ENCODE data around the gene TMEM178A.
"Not testable (repeated sequence)": the region's sequence is repeated elsewhere in the genome, so short reads cannot be mapped to it uniquely, and the experiment has no call there.

TMEM178A gene

DNA sequence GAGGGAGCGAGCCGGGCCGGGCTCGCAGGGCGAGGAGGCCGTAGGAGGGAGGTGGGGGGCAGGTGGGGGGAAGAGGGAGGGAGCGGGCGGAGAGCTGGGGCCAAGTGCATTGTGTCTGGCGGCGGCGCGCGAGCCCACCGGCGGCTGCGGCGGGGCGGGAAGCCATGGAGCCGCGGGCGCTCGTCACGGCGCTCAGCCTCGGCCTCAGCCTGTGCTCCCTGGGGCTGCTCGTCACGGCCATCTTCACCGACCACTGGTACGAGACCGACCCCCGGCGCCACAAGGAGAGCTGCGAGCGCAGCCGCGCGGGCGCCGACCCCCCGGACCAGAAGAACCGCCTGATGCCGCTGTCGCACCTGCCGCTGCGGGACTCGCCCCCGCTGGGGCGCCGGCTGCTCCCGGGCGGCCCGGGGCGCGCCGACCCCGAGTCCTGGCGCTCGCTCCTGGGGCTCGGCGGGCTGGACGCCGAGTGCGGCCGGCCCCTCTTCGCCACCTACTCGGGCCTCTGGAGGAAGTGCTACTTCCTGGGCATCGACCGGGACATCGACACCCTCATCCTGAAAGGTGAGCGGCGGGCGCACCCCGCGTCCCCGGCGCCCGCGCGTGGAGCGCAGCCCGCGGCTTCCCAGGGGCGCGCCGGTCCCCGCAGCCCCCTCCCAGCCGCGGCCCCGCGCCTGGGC, at the start of gene TMEM178A:
TMEM178A (plus strand) TSS at position 107 of the 680 bp plus-strand sequence; CDS start at position 165, 58 bp downstream.
- no peak for DNase-seq

- DNase-seq = no peak
Measured at GRCh38 chr2:39618236-39618635, 47.5 kb upstream of the TMEM178A start.

DNA sequence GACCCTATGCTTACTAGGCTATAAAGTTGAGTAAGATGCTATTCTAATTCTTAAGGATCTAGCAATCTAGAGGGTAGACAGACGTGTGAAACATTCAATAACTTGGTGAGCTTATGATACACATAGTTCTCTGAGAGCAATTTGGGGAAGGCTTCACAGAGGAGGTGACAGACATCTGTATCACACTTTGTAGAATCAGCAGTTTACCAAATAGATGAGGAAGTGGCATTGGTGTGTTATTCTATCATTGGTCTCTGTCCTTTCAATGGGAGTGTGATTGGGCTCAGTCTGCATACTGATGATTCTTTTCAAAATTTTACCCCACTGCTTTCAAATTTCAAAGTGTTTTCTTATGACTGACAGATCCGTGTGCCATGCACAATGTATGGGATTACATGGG, 47.0 kb upstream of the TMEM178A start:
- no peak for DNase-seq

DNA sequence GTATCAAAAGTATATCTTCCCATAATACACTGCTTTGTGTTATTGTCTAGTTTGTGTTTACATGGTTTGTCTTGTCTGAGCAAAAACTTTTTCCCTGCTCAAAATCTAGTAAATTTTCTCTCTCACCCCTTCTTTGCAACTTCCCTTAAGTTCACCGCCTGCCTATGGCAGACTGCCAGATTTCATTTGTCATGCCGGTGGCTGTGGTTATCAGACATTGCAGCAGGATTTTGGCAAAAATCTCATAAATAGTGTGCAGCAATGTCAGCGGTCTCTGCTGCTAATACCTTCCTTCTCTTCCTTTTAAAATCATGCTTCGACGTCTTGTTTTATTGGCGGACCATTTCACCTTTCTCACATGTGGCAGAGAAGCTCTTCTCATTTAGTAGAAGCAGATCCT, 45.6 kb upstream of the TMEM178A start:
- peak; percentile 20 for DNase-seq

DNA sequence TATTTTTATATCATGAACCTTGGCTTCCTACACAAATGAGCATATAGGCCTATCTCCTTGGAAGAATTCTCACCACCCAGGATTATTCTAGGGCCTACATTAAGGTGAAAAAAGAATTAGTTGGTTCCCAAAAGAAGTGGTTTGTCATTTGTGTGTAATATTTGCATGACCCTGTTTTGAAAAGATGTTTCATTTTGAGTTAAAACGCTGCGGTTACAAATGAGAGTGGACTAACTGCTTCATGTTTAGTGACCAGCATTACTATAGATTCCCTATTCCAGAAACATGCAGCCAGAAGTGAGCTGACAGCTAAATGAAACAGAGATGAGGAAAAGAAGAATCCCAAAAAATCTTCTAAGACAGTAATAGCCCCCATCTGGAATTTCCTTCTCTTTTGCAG, 44.1 kb upstream of the TMEM178A start:
- no peak for DNase-seq

- DNase-seq = no peak
Measured at GRCh38 chr2:39622860-39623259, 42.9 kb upstream of the TMEM178A start.

- no peak for DNase-seq
Measured at GRCh38 chr2:39623917-39624316, 41.8 kb upstream of the TMEM178A start.

DNA sequence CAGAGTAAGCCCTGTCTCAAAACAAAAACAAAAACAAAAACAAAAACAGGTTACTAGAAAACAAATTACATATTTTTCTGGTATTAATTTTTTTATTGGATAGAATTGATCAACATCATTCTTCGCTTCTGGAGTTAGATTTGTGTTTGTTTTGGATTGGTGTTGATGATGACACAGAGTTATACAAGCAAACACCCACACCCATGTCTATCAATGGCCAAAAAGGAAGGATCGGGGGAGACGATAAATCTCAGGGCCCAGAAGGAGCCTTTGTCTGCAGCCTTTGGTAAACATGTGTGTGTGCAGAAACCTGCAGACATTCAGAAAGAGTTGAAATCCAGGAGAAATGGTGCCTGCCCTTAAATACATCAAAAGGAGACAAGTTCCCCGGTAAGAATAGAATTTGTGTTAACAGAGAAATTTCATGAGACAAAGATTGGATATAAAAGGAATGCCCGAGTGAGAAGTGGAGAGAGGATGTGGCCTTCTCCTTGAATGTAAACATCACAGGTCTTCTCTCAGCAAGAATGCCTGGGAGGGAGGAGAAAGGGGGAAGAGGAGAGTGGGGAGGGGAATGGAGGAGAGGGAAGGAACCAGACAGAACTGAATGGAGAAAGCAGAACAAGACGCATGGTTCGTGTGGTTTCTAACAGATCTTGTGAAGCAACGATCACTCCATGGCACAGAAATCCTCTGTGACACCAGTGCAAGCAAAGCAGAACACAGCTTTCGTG, 40.4 kb upstream of the TMEM178A start:
- DNase-seq = no peak

DNA sequence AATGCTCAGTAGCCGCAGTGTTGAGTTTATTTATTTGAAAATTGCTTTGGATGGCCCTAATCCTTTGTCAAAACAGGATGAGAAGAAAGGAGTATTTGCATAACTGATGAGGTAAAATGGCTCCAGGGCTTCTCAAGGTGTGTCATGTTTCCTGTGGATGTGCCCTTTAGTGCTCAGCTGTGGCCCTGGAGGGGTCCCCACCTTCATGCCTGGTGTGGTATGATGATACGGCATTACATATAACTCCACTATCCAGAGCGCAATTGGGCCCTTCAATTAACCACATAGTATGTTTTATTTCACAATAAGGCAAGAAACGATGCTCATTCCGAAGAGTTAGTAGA, 39.8 kb upstream of the TMEM178A start:
- no peak for DNase-seq

DNA sequence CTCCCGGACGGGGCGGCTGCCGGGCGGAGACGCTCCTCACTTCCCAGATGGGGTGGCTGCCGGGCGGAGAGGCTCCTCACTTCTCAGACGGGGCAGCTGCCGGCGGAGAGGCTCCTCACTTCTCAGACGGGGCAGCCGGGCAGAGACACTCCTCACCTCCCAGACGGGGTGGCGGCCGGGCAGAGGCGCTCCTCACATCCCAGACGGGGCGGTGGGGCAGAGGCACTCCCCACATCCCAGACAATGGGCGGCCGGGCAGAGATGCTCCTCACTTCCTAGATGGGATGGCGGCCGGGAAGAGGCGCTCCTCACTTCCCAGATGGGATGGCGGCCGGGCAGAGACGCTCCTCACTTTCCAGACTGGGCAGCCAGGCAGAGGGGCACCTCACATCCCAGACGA, 37.4 kb upstream of the TMEM178A start:
- DNase-seq = not testable (repeated sequence)

- DNase-seq = no peak
Measured at GRCh38 chr2:39629646-39630045, 36.1 kb upstream of the TMEM178A start.

DNA sequence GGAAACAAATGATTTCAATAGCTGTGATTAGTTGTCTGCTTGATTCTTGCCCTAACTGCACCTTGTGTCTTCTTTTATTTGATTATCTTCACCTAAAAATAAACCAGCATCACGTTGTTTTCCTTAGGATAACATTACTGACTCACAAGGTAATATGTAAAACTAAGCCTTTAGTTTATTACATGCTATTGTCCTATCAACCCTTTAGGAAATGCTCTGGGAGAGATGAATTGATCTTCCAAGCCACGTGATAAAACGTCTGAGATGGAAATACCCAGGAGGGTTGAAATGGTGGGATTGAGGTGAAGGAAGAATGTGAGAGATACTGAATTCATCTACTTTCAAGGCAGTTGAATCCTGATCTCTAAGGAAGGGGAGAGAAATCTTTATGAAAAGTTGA, 34.5 kb upstream of the TMEM178A start:
- no peak for DNase-seq

GRCh38 chr2:39631718-39632117, 34.0 kb upstream of the TMEM178A start:
- DNase-seq = no peak

GRCh38 chr2:39632876-39633275, 32.8 kb upstream of the TMEM178A start:
- no peak for DNase-seq

DNA sequence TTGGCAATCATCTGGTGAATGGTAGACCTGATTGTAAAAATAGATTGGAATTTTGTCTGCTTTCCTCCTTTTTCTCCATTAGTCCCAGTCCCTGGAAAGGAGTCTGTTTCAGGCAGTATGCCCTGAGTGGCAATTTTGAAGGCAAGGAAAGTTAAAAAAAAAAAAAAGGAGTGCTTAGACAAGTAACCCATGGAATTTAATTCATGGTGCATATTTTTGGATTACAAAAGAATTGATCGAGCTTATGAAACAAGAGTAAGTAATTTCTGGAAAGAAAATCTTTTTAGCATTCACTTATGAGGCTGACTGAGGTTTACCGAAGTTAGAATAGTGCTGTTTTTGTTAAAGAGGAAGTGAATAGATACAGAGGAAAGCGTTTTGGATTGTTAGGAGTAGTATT, 29.4 kb upstream of the TMEM178A start:
- DNase-seq = no peak

DNA sequence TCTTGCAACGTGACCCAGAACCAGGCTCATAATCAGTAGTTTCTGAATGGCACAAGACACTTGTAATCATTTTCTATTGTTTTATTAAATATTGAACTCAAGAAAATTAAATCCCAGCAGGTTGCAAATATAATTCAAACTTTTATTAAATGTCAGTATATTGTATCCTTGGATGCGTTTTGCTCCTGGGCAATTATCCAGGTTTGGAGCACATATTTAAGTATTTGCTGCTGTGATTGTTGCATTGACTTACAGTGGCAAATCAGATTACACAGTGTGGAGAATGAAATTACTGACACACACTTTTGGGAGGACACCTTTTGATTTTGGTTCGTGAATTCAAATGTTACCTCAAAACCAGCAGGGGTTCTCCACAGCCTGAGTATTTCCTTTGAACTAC, 27.1 kb upstream of the TMEM178A start:
- DNase-seq = no peak

- DNase-seq = no peak
Measured at GRCh38 chr2:39640107-39640506, 25.6 kb upstream of the TMEM178A start.

DNA sequence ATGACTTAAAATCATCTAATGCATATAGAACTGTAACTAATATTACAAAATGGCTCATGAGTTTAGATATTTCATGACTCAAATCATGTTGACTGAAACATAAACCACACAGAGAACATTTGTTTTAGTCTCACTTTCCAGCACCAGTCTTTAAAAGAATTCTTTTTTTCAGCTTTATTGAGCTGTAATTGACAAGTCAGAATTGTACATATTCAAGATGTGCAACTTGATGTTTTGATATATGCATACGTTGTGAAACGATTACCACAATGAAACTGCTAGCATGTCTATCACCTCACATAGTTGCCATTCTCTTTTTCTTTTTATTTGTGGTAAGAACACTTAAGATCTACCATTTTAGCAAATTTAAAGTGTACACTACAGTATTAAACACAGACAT, 25.0 kb upstream of the TMEM178A start:
- DNase-seq = no peak

DNA sequence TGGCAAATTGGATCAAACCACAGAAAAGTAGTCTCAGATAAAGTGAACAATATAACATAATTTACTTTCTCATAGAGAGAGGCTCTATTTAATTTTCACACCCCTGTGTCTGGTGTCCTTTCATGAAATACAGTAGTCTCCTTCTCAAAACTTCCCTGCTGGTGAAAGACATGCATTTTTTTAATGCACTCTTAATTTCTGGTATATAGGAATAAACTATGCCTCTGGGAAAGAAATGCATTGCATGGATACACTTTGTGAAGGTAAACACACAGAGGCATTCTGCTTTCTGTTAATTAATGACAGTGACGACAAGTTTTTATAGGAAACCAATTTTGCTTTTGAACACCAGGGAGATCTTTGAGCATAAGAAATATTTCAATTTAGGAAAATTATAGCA, 24.1 kb upstream of the TMEM178A start:
- no peak for DNase-seq

DNA sequence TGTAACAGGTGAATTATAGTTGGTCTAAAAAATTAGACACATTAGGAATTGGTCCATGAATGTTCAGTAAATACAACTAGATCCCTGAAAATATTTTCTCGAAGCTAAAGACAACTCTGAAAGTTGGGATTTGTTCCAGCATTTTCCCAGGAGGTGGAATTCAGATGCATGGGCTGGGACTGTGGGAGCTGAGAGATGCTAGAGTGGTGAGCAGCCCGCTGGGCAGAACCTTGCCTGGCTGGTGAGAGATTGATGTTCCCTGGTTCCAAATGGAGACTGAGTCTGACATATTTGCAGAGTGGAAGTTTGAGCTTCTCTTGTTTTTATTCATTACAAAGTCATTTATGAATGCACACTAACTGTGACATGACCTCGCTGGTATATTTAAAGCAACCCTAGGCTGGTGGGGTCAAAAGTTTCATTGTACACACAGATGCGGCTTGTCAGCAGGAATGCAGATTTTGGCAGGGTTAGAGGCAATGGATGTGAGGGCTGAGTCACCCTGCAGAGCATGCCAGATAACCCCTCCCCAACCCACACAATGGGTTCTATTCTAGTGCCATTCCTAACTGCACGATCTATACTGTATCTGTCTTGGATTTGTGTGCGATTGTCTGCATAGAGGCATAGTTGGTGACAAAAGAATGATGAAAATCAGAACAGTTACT, 23.5 kb upstream of the TMEM178A start:
- no peak for DNase-seq

- no peak for DNase-seq
Measured at GRCh38 chr2:39645826-39646225, 19.9 kb upstream of the TMEM178A start.

- DNase-seq = no peak
Measured at GRCh38 chr2:39646267-39646666, 19.4 kb upstream of the TMEM178A start.

- no peak for DNase-seq
Measured at GRCh38 chr2:39647104-39647765, 18.5 kb upstream of the TMEM178A start.

DNA sequence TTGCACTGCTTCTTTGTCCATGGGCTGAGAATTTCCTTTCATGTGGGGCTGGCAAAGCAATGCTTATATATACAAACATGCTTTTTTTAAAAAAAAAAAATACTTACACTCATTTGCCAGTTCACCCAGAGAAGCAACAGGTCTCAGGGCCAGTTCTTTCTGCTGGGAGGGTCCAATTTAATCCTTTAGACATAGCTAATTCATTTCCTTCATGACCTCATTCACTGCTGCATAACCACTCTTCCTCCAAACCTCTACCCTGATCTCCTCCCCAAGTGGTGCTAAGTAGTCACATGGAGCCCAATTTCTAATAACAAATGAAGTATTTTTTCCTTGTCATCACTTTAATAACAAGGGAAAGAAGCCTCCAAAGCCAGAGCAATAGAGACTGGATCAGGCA, 17.1 kb upstream of the TMEM178A start:
- no peak for DNase-seq
